ENCODE results near the gene EIPR1. TPM values are rescaled to one million over a fixed set of nuclear protein-coding genes. Genes with fewer than 3 reads are reported as not detected.

EIPR1 gene
- total RNA-seq, 1 experiment from 2014 or later = 27.8 TPM

DNA sequence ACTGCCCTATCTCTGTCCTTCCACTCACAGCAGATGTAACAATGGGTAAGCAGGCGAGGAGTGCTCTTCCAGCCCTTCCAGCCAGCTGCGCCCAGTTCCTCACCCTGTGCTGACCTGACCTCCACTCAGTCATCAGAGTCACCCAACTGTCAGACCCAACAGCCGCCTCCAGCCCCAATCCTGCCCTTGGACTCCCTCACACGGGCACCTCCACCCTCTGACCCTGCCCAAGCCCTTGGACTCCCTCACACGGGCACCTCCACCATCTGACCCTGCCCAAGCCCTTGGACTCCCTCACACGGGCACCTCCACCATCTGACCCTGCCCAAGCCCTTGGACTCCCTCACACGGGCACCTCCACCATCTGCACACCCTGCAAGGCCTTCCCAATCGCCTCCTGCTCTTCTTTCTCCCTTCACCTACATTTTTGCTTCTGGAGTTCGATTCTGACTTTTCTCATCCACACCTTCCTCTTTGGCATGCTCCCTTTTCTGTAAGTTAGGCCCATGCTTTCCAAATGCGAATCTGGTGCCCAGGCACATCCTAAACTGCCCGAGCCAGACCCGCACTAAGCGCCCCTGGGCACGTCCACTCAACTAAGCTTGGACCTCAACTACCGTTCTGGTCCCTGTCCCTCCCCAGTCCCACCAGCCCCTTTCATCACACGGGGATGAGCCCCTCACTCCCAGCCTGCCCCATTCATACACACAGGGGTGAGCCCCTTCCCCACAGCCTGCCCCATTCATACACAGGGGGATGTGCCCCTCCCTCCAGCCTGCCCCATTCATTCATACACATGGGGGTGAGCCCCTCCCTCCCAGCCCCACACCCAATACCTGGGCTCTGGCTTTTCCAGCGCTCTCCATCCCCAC is 15.9 kb downstream of the EIPR1 start:
- H3K79me2 ChIP-seq (ENCODE audit: insufficient read depth, low read length) = peaks cover 6% of the 10 kb centered on the region; the same call in 1 of the 2 replicates
- H2AFZ ChIP-seq (ENCODE audit: low read length) = no peak overlapping the region
- H3K4me1 ChIP-seq (ENCODE audit: insufficient read depth, low read length) = no peaks in the 10 kb centered on the region; the same call in 1 of the 2 replicates
- H3K27me3 ChIP-seq (ENCODE audit: insufficient read depth, low read length) = no peaks in the 10 kb centered on the region
- no peak overlapping the region for H3K23ac ChIP-seq (ENCODE audit: insufficient read length, low read depth, low read length)
- no peak for DNase-seq
- no CpG with 5 or more reads among the region's 17 CpGs for WGBS (ENCODE audit: extremely low coverage, insufficient read length, low lambda C conversion rate)
- no peak overlapping the region for H2BK20ac ChIP-seq (ENCODE audit: low read depth, low read length, poor library complexity, severe bottlenecking)
- no peak overlapping the region for H3K9ac ChIP-seq (ENCODE audit: extremely low read depth, insufficient read length, low read length)
- H2BK5ac ChIP-seq (ENCODE audit: insufficient read length, low read length) = no peak overlapping the region
- H3K9me3 Mint-ChIP-seq = no peaks in the 10 kb centered on the region
- H3T11ph ChIP-seq (ENCODE audit: low read length) = no peak overlapping the region
- H3K23me2 ChIP-seq (ENCODE audit: insufficient read length, low read depth, low read length, poor library complexity, severe bottlenecking) = no peaks in the 10 kb centered on the region
- H3K4ac ChIP-seq (ENCODE audit: low read depth, low read length) = no peak overlapping the region
- no peaks in the 10 kb centered on the region for H4K20me1 ChIP-seq (ENCODE audit: control insufficient read depth, insufficient read depth, insufficient read length)
- no peak overlapping the region for H4K8ac ChIP-seq (replicated peaks; ENCODE audit: insufficient read length, low read depth, low read length)
- no peaks in the 10 kb centered on the region for H3K27me3 Mint-ChIP-seq (ENCODE audit: low read depth)
- H3K79me1 ChIP-seq (ENCODE audit: insufficient read depth, low read depth, low read length, poor library complexity, severe bottlenecking) = no peaks in the 10 kb centered on the region
- H2BK12ac ChIP-seq (ENCODE audit: insufficient read length, low read depth, low read length) = no peak overlapping the region
- H2BK120ac ChIP-seq (ENCODE audit: low read depth, low read length, poor library complexity, severe bottlenecking) = no peak overlapping the region
- H3K4me3 Mint-ChIP-seq = no peak overlapping the region
- H4K5ac ChIP-seq (ENCODE audit: insufficient read length, low read depth, low read length) = no peak overlapping the region
- no peak overlapping the region for H2BK15ac ChIP-seq (ENCODE audit: low read depth, low read length)
- no peak overlapping the region for H3K18ac ChIP-seq (ENCODE audit: insufficient read length, low read depth, low read length)
- H3K36me3 Mint-ChIP-seq (ENCODE audit: insufficient read depth in 1 of 3, low read depth in 3 of 3) = no peaks in the 10 kb centered on the region
- H3K56ac ChIP-seq (ENCODE audit: insufficient read length, low read depth, low read length) = no peak overlapping the region
- no peak overlapping the region for H3K4me2 ChIP-seq (ENCODE audit: insufficient read depth, insufficient read length, low read length)
- no peak for TF ChIP-seq CTCF (conservative IDR thresholded peaks at IDR 0.05)
- H4K91ac ChIP-seq (ENCODE audit: insufficient read length, low read depth, low read length) = no peak overlapping the region
- peak overlapping the region in 1 of 3 experiments; percentile 86; a peak in 2 of 7 replicates for H3K27ac Mint-ChIP-seq
- H2AK5ac ChIP-seq (ENCODE audit: insufficient read length, low read length) = no peak overlapping the region
- no peaks in the 10 kb centered on the region for H3K9me3 ChIP-seq (ENCODE audit: control insufficient read depth, low read depth, low read length)
- H3K14ac ChIP-seq (ENCODE audit: insufficient read depth, low read length) = no peak overlapping the region
- peaks cover 28 to 37% of the 10 kb centered on the region in 2 experiments for H3K4me1 Mint-ChIP-seq
- H3K27ac ChIP-seq (ENCODE audit: insufficient read length, low read depth, low read length) = no peak overlapping the region
